AG10803 (cell line): ENCODE measurements around the gene ZNF236.

Source experiments
- DNase-seq: peaks from one replicate; pipeline ENCODE4 v3.0.0; 2010; ENCODE audit warnings: low read depth
- H3K4me3 ChIP-seq: 2 replicates; pipeline ENCODE4 v1.5.1; 2011; ENCODE audit warnings: mild to moderate bottlenecking, low read length, control low read depth
- CTCF ChIP-seq: conservative IDR thresholded peaks from 2 replicates; pipeline ENCODE4 v1.5.1; 2011; ENCODE audit warnings: mild to moderate bottlenecking, low read length, control low read depth, inconsistent platforms

Gene ZNF236

GRCh38 chr18:76834379-76834778, 12.0 kb downstream of the ZNF236 start:
- DNase-seq = no peak
- TF ChIP-seq CTCF = no peak
- no peak overlapping the region for H3K4me3 ChIP-seq

DNA sequence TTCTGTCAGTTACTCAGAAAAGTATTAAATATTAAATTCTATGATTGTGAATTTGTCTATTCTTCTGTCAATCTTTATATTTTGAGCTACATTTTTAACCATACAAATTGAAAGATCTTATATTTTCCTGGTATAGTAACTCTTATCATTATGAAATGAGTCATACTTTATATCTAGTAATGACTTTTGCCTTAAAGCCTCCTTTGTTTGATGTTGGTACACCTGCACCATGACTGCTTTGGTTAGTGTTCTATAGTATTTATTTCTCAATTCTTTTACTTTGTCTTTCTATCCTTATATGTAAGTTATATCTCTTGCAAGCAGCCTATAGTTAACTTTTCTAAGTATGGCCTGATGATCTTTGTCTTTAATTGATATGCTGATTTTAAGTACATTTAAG, 13.0 kb downstream of the ZNF236 start:
- DNase-seq = no peak
- no peak for TF ChIP-seq CTCF

DNA sequence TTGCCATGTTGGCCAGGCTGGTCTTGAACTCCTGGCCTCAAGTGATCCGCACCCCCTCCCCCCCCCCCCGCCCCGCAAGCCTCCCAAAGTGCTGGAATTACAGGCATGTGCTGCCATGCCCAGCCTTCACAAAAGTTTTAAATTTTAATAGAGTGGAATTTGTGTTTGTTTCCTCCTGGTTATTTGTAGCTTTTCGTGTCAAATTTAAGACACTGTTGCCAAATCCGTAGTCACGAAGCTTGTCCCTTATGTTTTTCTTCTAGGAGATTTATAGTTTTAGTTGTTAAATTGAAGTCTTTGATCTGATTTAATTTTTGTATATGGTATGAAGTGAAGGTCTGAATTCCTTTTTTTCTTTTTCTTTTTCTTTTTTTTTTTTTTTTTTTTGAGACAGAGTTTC, 14.7 kb downstream of the ZNF236 start:
- DNase-seq = peak; percentile 75
- no peak overlapping the region for H3K4me3 ChIP-seq
- TF ChIP-seq CTCF = no peak

More for the DNA sequence above, 13.0 kb downstream of the ZNF236 start:
- H3K4me3 ChIP-seq = no peak overlapping the region

- H3K4me3 ChIP-seq = peak overlapping the region; percentile 43; the same call in 1 of the 2 replicates
- TF ChIP-seq CTCF = no peak
Measured at GRCh38 chr18:76838182-76838581, 15.8 kb downstream of the ZNF236 start.

GRCh38 chr18:76839086-76839794, 16.9 kb downstream of the ZNF236 start:
- no peak for TF ChIP-seq CTCF
- no peak for DNase-seq
- H3K4me3 ChIP-seq = peak overlapping the region; percentile 43

More at GRCh38 chr18:76838182-76838581, 15.8 kb downstream of the ZNF236 start:
- DNase-seq = no peak

GRCh38 chr18:76842837-76843530, 20.6 kb downstream of the ZNF236 start:
- H3K4me3 ChIP-seq = no peak overlapping the region
- DNase-seq = no peak

More at GRCh38 chr18:76842837-76843530, 20.6 kb downstream of the ZNF236 start:
- TF ChIP-seq CTCF = no peak
